K562 (cell line): ENCODE data around the gene KCND2. TPM values are rescaled to one million over a fixed set of nuclear protein-coding genes. Genes with fewer than 3 reads are reported as not detected.

ENCODE experiments used
- ATAC-seq: fragments of 200-7000 bp; cut with Tn5 transposase; 3 replicates; pipeline ENCODE4 v1.9.1; 2020; ENCODE audit warnings: moderate library complexity
- BruUV-seq: library from RNA; stranded (reverse); fragments of 400-500 nt; replicated peaks from 2 replicates; lab custom pipeline; 2021; lab: Mats Ljungman, UMichigan
- CTCF ChIA-PET: fragments of 300-600 bp; formaldehyde crosslinking; extraction: SDS; loops from one replicate; lab custom pipeline; 2021; ENCODE audit warnings: low intra/inter-chr PET ratio; lab: Yijun Ruan, JAX
- POLR2A ChIA-PET: fragments of 300-600, 350-650 bp; sonication (Branson Sonifier 250); formaldehyde crosslinking; extraction: SDS; loops from one replicate; lab custom pipeline; 2021; ENCODE audit warnings: antibody characterized with exemption, inconsistent platforms; lab: Yijun Ruan, JAX
- DNase-seq, 4 experiments: peaks; one replicate each; pipeline versions ENCODE4 v3.0.0 to v3.0.0-alpha.2; 2011 to 2018; ENCODE audit warnings: low spot score in 3 of 4, mixed read lengths in 3 of 4; ENCODE audit errors: extremely low read depth in 1 of 4
- FAIRE-seq: peaks from 2 replicates; lab custom pipeline; 2011; peaks lifted over from hg19 to GRCh38; lab: Jason Lieb, UNC
- H2AFZ ChIP-seq: 2 replicates; pipeline ENCODE4 v1.6.0; 2011; ENCODE audit warnings: low read depth, low read length, control low read depth, inconsistent platforms
- H3K27ac ChIP-seq: fragments of 200-600 bp; 3 replicates; pipeline ENCODE4 v1.8.0; 2011; ENCODE audit warnings: low read depth, mild to moderate bottlenecking, control low read depth, inconsistent platforms, low read length, moderate library complexity, mixed read lengths; ENCODE audit errors: extremely low read depth
- H3K27me3 ChIP-seq, 2 experiments: fragments of 300-600 bp in 1 of 2; 2 replicates in 1 of 2; 3 replicates in 1 of 2; pipeline versions ENCODE4 v1.6.0 to v1.8.0; 2011; ENCODE audit warnings: inconsistent platforms in 2 of 2, low read length in 2 of 2, mild to moderate bottlenecking in 1 of 2, mixed read lengths in 1 of 2, moderate library complexity in 1 of 2; ENCODE audit not compliant: control insufficient read depth in 2 of 2, insufficient read depth in 2 of 2
- H3K36me3 ChIP-seq: fragments of 300-600 bp; 3 replicates; pipeline ENCODE4 v1.8.0; 2011; ENCODE audit warnings: mild to moderate bottlenecking, low read length, inconsistent platforms; ENCODE audit not compliant: control insufficient read depth, insufficient read depth
- H3K4me1 ChIP-seq, 2 experiments: fragments of 200-600 bp in 1 of 2; replicated peaks in 1 of 2; 2 replicates in 1 of 2; 3 replicates in 1 of 2; pipeline versions ENCODE4 v1.5.1 to v1.8.0; 2011; ENCODE audit warnings: inconsistent platforms in 2 of 2, low read length in 2 of 2, mild to moderate bottlenecking in 1 of 2, mixed read lengths in 1 of 2, moderate library complexity in 1 of 2; ENCODE audit not compliant: control insufficient read depth in 2 of 2, insufficient read depth in 2 of 2
- H3K4me2 ChIP-seq: 2 replicates; pipeline ENCODE4 v1.6.1; 2011; ENCODE audit warnings: low read length, control low read depth, inconsistent platforms, mixed read lengths; ENCODE audit not compliant: insufficient read depth
- H3K4me3 ChIP-seq: fragments of 200-600 bp; sonication (generic), shearing (Covaris generic); 2 replicates; pipeline ENCODE4 v1.5.1; 2016; ENCODE audit warnings: control low read depth, inconsistent platforms
- H3K79me2 ChIP-seq: fragments of 200-600 bp; 3 replicates; pipeline ENCODE4 v1.8.0; 2011; ENCODE audit warnings: low read length, inconsistent platforms; ENCODE audit not compliant: control insufficient read depth, insufficient read depth
- H3K9ac ChIP-seq, 2 experiments: 2 replicates each; pipeline versions ENCODE4 v1.6.0 to v1.6.1; 2011; ENCODE audit warnings: low read depth in 2 of 2, low read length in 2 of 2, control low read depth in 1 of 2, inconsistent platforms in 1 of 2, mild to moderate bottlenecking in 1 of 2, mixed read lengths in 1 of 2; ENCODE audit not compliant: insufficient read depth in 1 of 2
- H3K9me1 ChIP-seq: one replicate; pipeline ENCODE4 v1.6.0; 2011; ENCODE audit warnings: inconsistent platforms, mild to moderate bottlenecking, low read length, moderate library complexity; ENCODE audit not compliant: control insufficient read depth, insufficient read depth
- H3K9me3 ChIP-seq: replicated peaks from 2 replicates; pipeline ENCODE4 v1.5.1; 2011; ENCODE audit warnings: low read depth, low read length, inconsistent platforms; ENCODE audit not compliant: control insufficient read depth, insufficient read depth
- H4K20me1 ChIP-seq: replicated peaks from 2 replicates; pipeline ENCODE4 v1.6.1; 2011; ENCODE audit warnings: low read length, inconsistent platforms, mixed read lengths; ENCODE audit not compliant: control insufficient read depth, insufficient read depth
- ERF ChIP-seq: fragments of 450-650 bp; formaldehyde crosslinking; IDR thresholded peaks from 2 replicates; pipeline ENCODE4 v1.4.0; 2020; ENCODE audit warnings: mild to moderate bottlenecking, mixed read lengths
- HMGXB4 ChIP-seq: sonication (generic); formaldehyde crosslinking; IDR thresholded peaks from 2 replicates; pipeline ENCODE4 v1.8.1; 2023; ENCODE audit warnings: mild to moderate bottlenecking, missing genetic modification reagents
- LEF1 ChIP-seq: fragments of 450-650 bp; IDR thresholded peaks from 2 replicates; pipeline ENCODE4 v1.6.1; 2016; ENCODE audit warnings: mild to moderate bottlenecking
- MEF2D ChIP-seq: conservative IDR thresholded peaks from 2 replicates; pipeline ENCODE4 v1.6.1; 2016; ENCODE audit warnings: low read depth, missing genetic modification characterization, missing compliant biosample characterization
- PHB ChIP-seq: fragments of 250-450 bp; sonication (Bioruptor Pico); IDR thresholded peaks from 2 replicates; pipeline ENCODE4 v1.5.0; 2021
- WGBS: fragments of 100-300 bp; shearing (Covaris generic); methylation state at CpG from one replicate; pipeline ENCODE4 v1.1.6; 2016; ENCODE audit warnings: low coverage, mixed read lengths; ENCODE audit not compliant: insufficient coverage; ENCODE audit errors: missing lambda C conversion rate; 5-methylcytosine and 5-hydroxymethylcytosine counted together
- in situ Hi-C: fragments of 300-500 bp; cut with MboI; formaldehyde crosslinking; loops from 4 replicates; pipeline ENCODE4 v1.15.0; 2018; ENCODE audit warnings: inconsistent platforms, mixed read lengths
- intact Hi-C: fragments of 100-400 bp; cut with micrococcal nuclease; formaldehyde crosslinking; loops from 2 replicates; pipeline ENCODE4 v1.14.2; 2022
- polyA plus RNA-seq, 8 experiments: library from polyadenylated mRNA; depleted of rRNA in 4 of 8; stranded (reverse) in 5 of 8; unstranded in 3 of 8; fragments of >200 nt; fragmentation: Nextera tagmentation in 2 of 8; fragmentation: Illumina TruSeq in 1 of 8; extraction: Ambion mirVana in 2 of 8; extraction: Trizol in 1 of 8; gene quantifications; 2 replicates each; pipeline versions ENCODE4 v1.2.1 to v1.2.3, GENCODE V29; 2011 to 2014; ENCODE audit warnings: inconsistent platforms in 1 of 8, missing spikeins in 1 of 8
- total RNA-seq, 7 experiments: library from RNA; depleted of rRNA in 6 of 7; stranded (reverse); fragments of >200 nt in 6 of 7; fragmentation: Illumina TruSeq in 2 of 7; extraction: Trizol in 2 of 7; gene quantifications; 2 replicates each; pipeline versions ENCODE4 v1.2.1 to v1.2.3, GENCODE V29; 2011 to 2021; ENCODE audit warnings: low replicate concordance in 1 of 7
- TF ChIP-seq, protein P1 (sequence below): IDR thresholded peaks from 2 replicates; pipeline ENCODE4 v1.6.1; 2011; ENCODE audit not compliant: insufficient read length; ENCODE audit errors: extremely low read depth

KCND2 gene
- total and polyA plus RNA-seq, 9 of the 15 experiments (the other 6 are each of a cell fraction or from before 2014, with no cell fraction given): 0.03 to 0.12 TPM; not detected in 7

GRCh38 chr7:120617275-120617674 is 344.3 kb downstream of the KCND2 start:
- 0% methylated on average over 3 of the region's 3 CpGs for WGBS
- no peak for TF ChIP-seq ERF (CRISPR knock-in tag)
- TF ChIP-seq, protein P1, sequence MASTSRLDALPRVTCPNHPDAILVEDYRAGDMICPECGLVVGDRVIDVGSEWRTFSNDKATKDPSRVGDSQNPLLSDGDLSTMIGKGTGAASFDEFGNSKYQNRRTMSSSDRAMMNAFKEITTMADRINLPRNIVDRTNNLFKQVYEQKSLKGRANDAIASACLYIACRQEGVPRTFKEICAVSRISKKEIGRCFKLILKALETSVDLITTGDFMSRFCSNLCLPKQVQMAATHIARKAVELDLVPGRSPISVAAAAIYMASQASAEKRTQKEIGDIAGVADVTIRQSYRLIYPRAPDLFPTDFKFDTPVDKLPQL: no peak
- TF ChIP-seq PHB (CRISPR knock-in tag): no peak
- no peak for TF ChIP-seq LEF1
- TF ChIP-seq HMGXB4 (CRISPR knock-in tag): no peak
- TF ChIP-seq MEF2D (tag): no peak
- H3K9ac ChIP-seq: no peak overlapping the region
- no peak overlapping the region for H3K27ac ChIP-seq
- H3K4me3 ChIP-seq: no peak overlapping the region
- DNase-seq: no peak
- H3K27me3 ChIP-seq: no peaks in the 10 kb centered on the region
- no peaks in the 10 kb centered on the region for H3K36me3 ChIP-seq
- no peak overlapping the region for H2AFZ ChIP-seq
- no peak for FAIRE-seq
- no peaks in the 10 kb centered on the region for H3K4me1 ChIP-seq
- H3K4me2 ChIP-seq: no peak overlapping the region
- no TSS peak for BruUV-seq
- H3K9me3 ChIP-seq: no peaks in the 10 kb centered on the region
- in situ Hi-C loops: no loop called here
- no peaks in the 10 kb centered on the region for H3K9me1 ChIP-seq
- CTCF ChIA-PET: no interaction called here
- no peak for ATAC-seq
- H3K79me2 ChIP-seq: no peaks in the 10 kb centered on the region
- intact Hi-C loops: no loop called here
- H4K20me1 ChIP-seq: no peaks in the 10 kb centered on the region
- POLR2A ChIA-PET: no interaction called here
